ENCODE measurements around the gene ATG16L1.

- TF ChIP-seq CTCF (IDR thresholded peaks at IDR 0.05) (no peak), POLR2AphosphoS5 (IDR thresholded peaks at IDR 0.05; ENCODE audit: low read depth, low read length) (no peak), SIN3A (IDR thresholded peaks at IDR 0.05; ENCODE audit: borderline replicate concordance, insufficient read depth, low read depth, low read length) (no peak)
Observed at GRCh38 chr2:233307565-233307964, 56.1 kb downstream of the ATG16L1 start, which contains the start of gene SAG.
